KMS-11 (cell line): Measurements from ENCODE around the gene IGHMBP2.

ENCODE experiments used
- H2AFZ ChIP-seq: fragments of 200-600 bp; sonication (generic); 2 replicates; pipeline ENCODE4 v1.6.1; 2016; ENCODE audit warnings: antibody characterized with exemption, mixed run types, low read depth
- H3K27ac ChIP-seq: fragments of 200-600 bp; sonication (generic); 2 replicates; pipeline ENCODE4 v1.6.1; 2016; ENCODE audit warnings: mild to moderate bottlenecking, mixed run types
- H3K27me3 ChIP-seq: fragments of 200-600 bp; sonication (generic); 2 replicates; pipeline ENCODE4 v1.6.1; 2017; ENCODE audit warnings: mild to moderate bottlenecking, low read depth, mixed run types, moderate library complexity; ENCODE audit not compliant: insufficient read depth
- H3K36me3 ChIP-seq: fragments of 200-600 bp; sonication (generic); 2 replicates; pipeline ENCODE4 v1.6.1; 2017; ENCODE audit warnings: mild to moderate bottlenecking, mixed run types; ENCODE audit not compliant: insufficient read depth
- H3K4me1 ChIP-seq: fragments of 200-600 bp; sonication (generic); 2 replicates; pipeline ENCODE4 v1.6.1; 2016; ENCODE audit warnings: mild to moderate bottlenecking, low read depth, mixed run types; ENCODE audit not compliant: poor library complexity, severe bottlenecking
- H3K4me2 ChIP-seq: fragments of 200-600 bp; sonication (generic); 2 replicates; pipeline ENCODE4 v1.7.0; 2016; ENCODE audit warnings: mild to moderate bottlenecking, mixed run types
- H3K4me3 ChIP-seq: fragments of 200-600 bp; sonication (generic); IDR thresholded peaks from 2 replicates; pipeline ENCODE4 v1.6.1; 2017; ENCODE audit warnings: low read depth, low read length, mixed read lengths; ENCODE audit not compliant: insufficient read depth
- H3K79me2 ChIP-seq: fragments of 200-600 bp; sonication (generic); 2 replicates; pipeline ENCODE4 v1.6.1; 2016; ENCODE audit warnings: low read depth, mixed run types; ENCODE audit not compliant: insufficient read depth
- H3K9ac ChIP-seq: fragments of 200-600 bp; sonication (generic); 2 replicates; pipeline ENCODE4 v1.6.1; 2016; ENCODE audit warnings: mild to moderate bottlenecking, mixed run types
- H4K20me1 ChIP-seq: fragments of 200-600 bp; sonication (generic); 2 replicates; pipeline ENCODE4 v1.6.1; 2016; ENCODE audit warnings: mild to moderate bottlenecking, mixed run types; ENCODE audit not compliant: insufficient read depth
- TF ChIP-seq, protein P1 (sequence below): fragments of 200-600 bp; sonication (generic); conservative IDR thresholded peaks from 2 replicates; pipeline ENCODE4 v1.6.1; 2017; ENCODE audit warnings: low read depth, mild to moderate bottlenecking, antibody characterized with exemption, low read length, moderate library complexity, mixed read lengths

Gene IGHMBP2

DNA sequence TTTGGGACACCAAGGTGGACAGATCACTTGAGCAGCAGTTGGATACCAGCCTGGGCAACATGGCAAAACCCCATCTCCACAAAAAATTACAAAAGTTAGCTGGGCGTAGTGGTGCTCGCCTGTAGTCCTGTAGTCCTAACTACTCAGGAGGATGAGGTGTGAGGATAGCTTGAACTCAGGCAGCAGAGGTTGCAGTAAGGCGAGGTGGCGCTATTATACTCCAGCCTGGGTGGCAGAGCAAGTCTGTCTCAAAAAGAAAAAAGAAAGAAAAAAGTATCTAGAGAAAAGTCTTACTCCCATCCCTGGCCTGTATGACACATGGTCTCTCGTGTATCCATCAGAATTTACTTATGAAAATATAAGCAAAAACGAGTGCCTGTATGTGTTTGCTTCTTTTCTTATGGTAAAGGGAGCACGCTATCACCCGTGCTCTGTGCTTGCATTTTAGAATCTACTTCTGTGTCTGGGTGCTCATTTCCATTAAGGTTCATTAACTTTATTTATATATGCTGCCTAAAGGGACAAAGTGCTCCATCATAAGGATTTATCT, 46.6 kb upstream of the IGHMBP2 start:
- Histone ChIP-seq H3K36me3 (no peaks in the 10 kb centered on the region), H3K4me1 (no peaks in the 10 kb centered on the region), H3K4me3 (no peak overlapping the region), H3K9ac (no peak overlapping the region), H3K79me2 (no peaks in the 10 kb centered on the region), H2AFZ (no peak overlapping the region), H3K27me3 (no peaks in the 10 kb centered on the region), H3K27ac (no peak overlapping the region), H4K20me1 (no peaks in the 10 kb centered on the region), H3K4me2 (no peak overlapping the region)
- TF ChIP-seq, protein P1, sequence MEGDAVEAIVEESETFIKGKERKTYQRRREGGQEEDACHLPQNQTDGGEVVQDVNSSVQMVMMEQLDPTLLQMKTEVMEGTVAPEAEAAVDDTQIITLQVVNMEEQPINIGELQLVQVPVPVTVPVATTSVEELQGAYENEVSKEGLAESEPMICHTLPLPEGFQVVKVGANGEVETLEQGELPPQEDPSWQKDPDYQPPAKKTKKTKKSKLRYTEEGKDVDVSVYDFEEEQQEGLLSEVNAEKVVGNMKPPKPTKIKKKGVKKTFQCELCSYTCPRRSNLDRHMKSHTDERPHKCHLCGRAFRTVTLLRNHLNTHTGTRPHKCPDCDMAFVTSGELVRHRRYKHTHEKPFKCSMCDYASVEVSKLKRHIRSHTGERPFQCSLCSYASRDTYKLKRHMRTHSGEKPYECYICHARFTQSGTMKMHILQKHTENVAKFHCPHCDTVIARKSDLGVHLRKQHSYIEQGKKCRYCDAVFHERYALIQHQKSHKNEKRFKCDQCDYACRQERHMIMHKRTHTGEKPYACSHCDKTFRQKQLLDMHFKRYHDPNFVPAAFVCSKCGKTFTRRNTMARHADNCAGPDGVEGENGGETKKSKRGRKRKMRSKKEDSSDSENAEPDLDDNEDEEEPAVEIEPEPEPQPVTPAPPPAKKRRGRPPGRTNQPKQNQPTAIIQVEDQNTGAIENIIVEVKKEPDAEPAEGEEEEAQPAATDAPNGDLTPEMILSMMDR = no peak

DNA sequence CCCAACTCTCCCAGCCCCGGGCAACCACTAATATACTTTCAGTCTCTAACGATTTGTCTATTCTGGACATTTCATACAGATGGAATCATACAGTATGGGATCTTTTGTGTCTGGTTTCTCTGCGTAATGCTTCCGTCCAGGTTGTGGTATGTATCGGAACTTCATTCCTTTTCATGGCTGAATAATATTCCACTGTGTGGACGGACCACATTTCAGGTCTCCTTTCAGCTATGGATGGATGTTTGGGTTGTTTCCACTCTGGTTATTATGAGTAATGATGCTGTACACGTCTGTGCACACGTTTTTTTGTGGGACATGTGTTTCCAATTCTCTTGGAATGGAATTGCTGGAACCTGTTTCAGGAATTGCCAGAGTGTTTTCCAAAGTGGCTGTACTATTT, 44.6 kb upstream of the IGHMBP2 start:
- no peak overlapping the region for H2AFZ ChIP-seq
- H3K79me2 ChIP-seq = no peaks in the 10 kb centered on the region
- H4K20me1 ChIP-seq = no peaks in the 10 kb centered on the region
- H3K4me2 ChIP-seq = no peak overlapping the region
- H3K4me1 ChIP-seq = no peaks in the 10 kb centered on the region
- no peak overlapping the region for H3K4me3 ChIP-seq
- H3K9ac ChIP-seq = no peak overlapping the region
- no peaks in the 10 kb centered on the region for H3K27me3 ChIP-seq
- no peak overlapping the region for H3K27ac ChIP-seq
- TF ChIP-seq, protein P1 = no peak
- H3K36me3 ChIP-seq = no peaks in the 10 kb centered on the region

DNA sequence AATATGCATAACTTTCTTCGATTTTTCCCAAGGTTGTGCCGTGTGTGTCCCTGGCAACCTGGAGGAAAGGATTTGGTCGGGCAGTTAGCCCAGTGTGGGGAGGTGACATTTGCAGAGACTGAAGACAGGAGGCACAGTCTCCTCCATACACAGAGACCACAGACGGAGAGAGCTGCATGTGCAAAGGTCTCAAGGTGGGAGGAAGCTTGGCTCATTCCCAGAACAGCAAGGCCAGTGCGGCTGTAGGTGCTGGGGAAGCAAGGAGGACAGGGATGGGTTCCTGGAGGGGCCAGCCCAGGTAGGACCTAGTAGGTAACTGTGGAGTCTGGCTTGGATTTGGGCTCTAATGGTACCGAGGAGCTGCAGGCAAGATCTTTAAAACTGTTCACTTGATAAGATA, 41.3 kb upstream of the IGHMBP2 start:
- no peak overlapping the region for H2AFZ ChIP-seq
- H3K79me2 ChIP-seq = no peaks in the 10 kb centered on the region
- no peaks in the 10 kb centered on the region for H3K4me1 ChIP-seq
- H3K9ac ChIP-seq = no peak overlapping the region
- no peaks in the 10 kb centered on the region for H3K27me3 ChIP-seq
- H3K36me3 ChIP-seq = no peaks in the 10 kb centered on the region
- H3K4me3 ChIP-seq = no peak overlapping the region
- no peaks in the 10 kb centered on the region for H4K20me1 ChIP-seq
- H3K27ac ChIP-seq = no peak overlapping the region
- TF ChIP-seq, protein P1 = no peak
- no peak overlapping the region for H3K4me2 ChIP-seq

DNA sequence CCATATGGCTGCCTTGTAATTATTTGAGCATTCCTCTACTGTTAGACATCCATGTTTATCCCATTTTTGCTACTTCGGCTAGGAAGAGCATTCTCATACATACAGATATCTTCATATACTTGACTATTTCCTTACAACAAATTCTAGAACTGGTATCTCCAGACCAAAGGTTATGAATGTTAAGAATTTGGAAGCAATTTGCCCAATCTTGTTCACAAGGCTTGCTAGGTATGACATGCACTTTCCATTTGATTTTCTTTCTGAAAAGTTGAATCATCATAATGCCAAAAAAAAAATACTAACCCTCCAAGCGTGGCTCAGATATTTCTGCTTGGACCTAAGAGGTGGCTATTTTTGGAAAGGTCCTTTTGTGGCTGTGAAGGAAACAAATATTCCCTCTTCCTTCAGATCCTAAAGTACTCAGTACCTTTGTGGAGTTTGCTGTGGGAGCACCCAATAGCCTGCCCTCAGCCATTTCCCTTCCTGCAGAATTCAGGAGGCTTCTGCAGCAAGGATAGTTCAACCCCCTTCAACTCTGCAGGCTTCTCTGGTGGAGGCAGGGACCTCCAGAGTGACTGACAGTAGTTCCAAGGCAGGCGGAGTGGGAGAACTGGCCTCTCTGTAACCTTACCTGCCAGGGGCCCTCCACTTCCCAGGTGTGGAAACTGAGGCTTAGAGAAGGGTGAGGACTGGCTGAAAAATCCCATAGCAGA, 40.0 kb upstream of the IGHMBP2 start:
- Histone ChIP-seq H4K20me1 (no peaks in the 10 kb centered on the region), H3K79me2 (no peaks in the 10 kb centered on the region), H2AFZ (no peak overlapping the region), H3K36me3 (no peaks in the 10 kb centered on the region), H3K4me2 (no peak overlapping the region), H3K9ac (no peak overlapping the region), H3K27me3 (no peaks in the 10 kb centered on the region), H3K4me3 (no peak overlapping the region), H3K27ac (no peak overlapping the region), H3K4me1 (no peaks in the 10 kb centered on the region)
- TF ChIP-seq, protein P1 = no peak
